Peyer's patch (tissue), 4 donors: Measurements from ENCODE around the gene LSP1. TPM values are rescaled to one million over a fixed set of nuclear protein-coding genes. Genes with fewer than 3 reads are reported as not detected.

ENCODE experiments used
- DNase-seq, 3 donors: peaks; one replicate each; pipeline ENCODE4 v3.0.0-alpha.2; 2017 to 2019
- H3K27ac ChIP-seq, 4 donors: fragments of 200-600 bp; sonication (generic); one replicate each; pipeline ENCODE4 v1.5.1; 2016 to 2019
- H3K27me3 ChIP-seq, 2 donors: fragments of 200-600 bp; sonication (generic); one replicate each; pipeline ENCODE4 v1.5.1; 2019
- H3K36me3 ChIP-seq, 3 donors: fragments of 200-600 bp; sonication (generic); one replicate each; pipeline ENCODE4 v1.5.1; 2016 to 2019
- H3K4me1 ChIP-seq, 4 donors: fragments of 200-600 bp; sonication (generic); one replicate each; pipeline ENCODE4 v1.5.1; 2016 to 2019
- H3K4me3 ChIP-seq, 4 donors: fragments of 200-600 bp; sonication (generic); 1 replicate in 3 of 4; 2 replicates in 1 of 4; pipeline ENCODE4 v1.5.1; 2016 to 2019; ENCODE audit warnings: mild to moderate bottlenecking in 1 of 4
- H3K9me3 ChIP-seq, 4 donors: fragments of 200-600 bp; sonication (generic); one replicate each; pipeline ENCODE4 v1.5.1; 2016 to 2019; ENCODE audit warnings: mild to moderate bottlenecking in 1 of 4
- POLR2A ChIP-seq, 2 donors: fragments of 450-650 bp; IDR thresholded peaks; one replicate each; pipeline ENCODE4 v1.5.1; 2017; ENCODE audit warnings: antibody characterized with exemption in 2 of 2, mild to moderate bottlenecking in 2 of 2, moderate library complexity in 2 of 2
- total RNA-seq, 4 donors: library from RNA; depleted of rRNA; stranded (reverse); fragments of >200 nt; gene quantifications; one replicate each; pipeline ENCODE4 v1.1.0, GENCODE V29; 2016
- TF ChIP-seq, protein P1 (sequence below), 6 experiments: fragments of 450-650 bp in 4 of 6; fragments of 200-600 bp in 2 of 6; sonication (generic) in 1 of 6; IDR thresholded peaks; one replicate each; pipeline ENCODE4 v1.5.1; 2017 to 2019; ENCODE audit warnings: antibody characterized with exemption in 6 of 6, mild to moderate bottlenecking in 3 of 6, moderate library complexity in 1 of 6

Gene LSP1
- total RNA-seq, 4 donors from 2014 or later = 10.6 to 175 (median 15.4) TPM

DNA sequence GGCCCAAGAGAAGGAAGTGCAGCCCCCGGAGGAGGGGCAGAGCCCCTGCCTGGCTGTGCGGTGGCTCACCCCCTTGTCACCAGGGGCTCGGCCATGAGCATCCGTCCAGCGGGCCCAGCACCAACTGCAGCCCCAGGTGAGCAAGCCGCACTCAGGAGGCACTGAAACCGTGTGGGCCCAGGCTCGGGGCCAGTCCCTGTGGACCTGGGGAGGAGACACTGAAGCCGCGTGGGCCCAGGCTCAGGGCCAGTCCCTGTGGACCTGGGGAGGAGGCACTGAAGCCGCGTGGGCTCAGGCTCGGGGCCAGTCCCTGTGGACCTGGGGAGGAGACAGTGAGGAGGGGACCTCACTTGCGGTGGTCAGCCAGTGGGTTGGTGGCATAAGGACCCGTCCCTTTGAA lies 13.9 kb downstream of the LSP1 start:
- DNase-seq = no peak
- no peak for TF ChIP-seq POLR2A (IDR thresholded peaks at IDR 0.05)
- TF ChIP-seq, protein P1, sequence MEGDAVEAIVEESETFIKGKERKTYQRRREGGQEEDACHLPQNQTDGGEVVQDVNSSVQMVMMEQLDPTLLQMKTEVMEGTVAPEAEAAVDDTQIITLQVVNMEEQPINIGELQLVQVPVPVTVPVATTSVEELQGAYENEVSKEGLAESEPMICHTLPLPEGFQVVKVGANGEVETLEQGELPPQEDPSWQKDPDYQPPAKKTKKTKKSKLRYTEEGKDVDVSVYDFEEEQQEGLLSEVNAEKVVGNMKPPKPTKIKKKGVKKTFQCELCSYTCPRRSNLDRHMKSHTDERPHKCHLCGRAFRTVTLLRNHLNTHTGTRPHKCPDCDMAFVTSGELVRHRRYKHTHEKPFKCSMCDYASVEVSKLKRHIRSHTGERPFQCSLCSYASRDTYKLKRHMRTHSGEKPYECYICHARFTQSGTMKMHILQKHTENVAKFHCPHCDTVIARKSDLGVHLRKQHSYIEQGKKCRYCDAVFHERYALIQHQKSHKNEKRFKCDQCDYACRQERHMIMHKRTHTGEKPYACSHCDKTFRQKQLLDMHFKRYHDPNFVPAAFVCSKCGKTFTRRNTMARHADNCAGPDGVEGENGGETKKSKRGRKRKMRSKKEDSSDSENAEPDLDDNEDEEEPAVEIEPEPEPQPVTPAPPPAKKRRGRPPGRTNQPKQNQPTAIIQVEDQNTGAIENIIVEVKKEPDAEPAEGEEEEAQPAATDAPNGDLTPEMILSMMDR (IDR thresholded peaks at IDR 0.05) = no peak
- no peaks in the 10 kb centered on the region for H3K36me3 ChIP-seq
- peaks cover 0 to 44% (median 22%) of the 10 kb centered on the region in 4 donors for H3K4me1 ChIP-seq
- H3K4me3 ChIP-seq = no peak overlapping the region
- no peaks in the 10 kb centered on the region for H3K9me3 ChIP-seq
- no peaks in the 10 kb centered on the region for H3K27me3 ChIP-seq
- no peak overlapping the region for H3K27ac ChIP-seq

DNA sequence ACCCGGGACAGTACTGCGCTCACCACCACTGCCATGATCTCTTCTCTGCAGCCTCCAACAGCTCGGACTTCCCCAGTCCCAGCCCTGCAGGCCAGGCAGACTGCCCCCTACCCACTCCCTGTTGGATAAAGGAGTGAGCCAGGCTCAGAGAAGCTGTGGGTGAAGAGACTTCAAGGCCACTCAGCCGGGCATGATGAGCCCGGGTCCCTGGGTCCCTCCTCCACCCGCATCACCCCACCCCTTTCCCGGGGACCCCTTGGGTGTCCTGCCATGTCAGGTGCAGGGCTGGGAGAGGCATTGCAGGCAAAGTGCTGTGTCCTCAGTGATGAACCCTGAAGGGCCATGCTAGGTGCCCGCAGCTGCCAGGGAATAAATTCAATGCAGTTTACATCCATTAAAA lies 14.5 kb downstream of the LSP1 start:
- Histone ChIP-seq H3K36me3 (no peaks in the 10 kb centered on the region), H3K27ac (no peak overlapping the region), H3K9me3 (no peaks in the 10 kb centered on the region), H3K4me3 (no peak overlapping the region), H3K4me1 (peaks cover 0 to 45% (median 22%) of the 10 kb centered on the region in 4 donors), H3K27me3 (no peaks in the 10 kb centered on the region)
- DNase-seq = no peak
- TF ChIP-seq, protein P1 (IDR thresholded peaks at IDR 0.05) = no peak
- no peak for TF ChIP-seq POLR2A (IDR thresholded peaks at IDR 0.05)

DNA sequence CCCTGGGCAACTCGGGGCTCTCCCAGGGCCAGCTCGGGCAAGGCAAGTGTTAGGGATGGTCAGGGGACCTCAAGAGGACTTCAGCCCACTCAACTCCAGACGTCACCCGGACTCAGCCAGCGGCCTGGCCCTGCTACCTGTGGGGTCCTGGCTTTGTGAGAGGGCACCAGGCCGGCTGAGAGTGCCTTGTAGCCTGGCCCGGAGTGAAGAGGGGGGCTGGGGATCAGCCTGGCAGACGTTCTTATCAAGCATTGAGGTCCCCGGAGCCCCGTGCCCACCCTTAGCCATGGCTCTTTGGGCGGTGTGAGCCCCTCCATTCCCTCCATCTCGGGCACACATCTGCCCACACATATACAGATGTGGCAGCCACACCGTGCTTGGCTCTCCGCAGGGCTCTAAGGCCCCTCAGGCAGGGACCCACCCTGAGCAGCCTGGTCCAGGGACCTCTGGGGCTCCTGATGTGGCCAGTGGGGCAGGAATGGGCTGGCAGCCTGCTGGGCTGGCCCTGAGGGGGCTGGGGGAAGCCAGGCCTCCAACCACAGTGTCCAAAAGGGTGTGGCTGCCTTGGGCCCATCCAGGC lies 15.3 kb downstream of the LSP1 start:
- Histone ChIP-seq H3K27me3 (no peaks in the 10 kb centered on the region), H3K27ac (peak overlapping the region in 3 of 4 donors; percentile 25 to 46 (median 46)), H3K4me1 (peaks cover 0 to 45% (median 21%) of the 10 kb centered on the region in 4 donors), H3K4me3 (peak overlapping the region in 1 of 4 donors; percentile 34), H3K9me3 (no peaks in the 10 kb centered on the region), H3K36me3 (no peaks in the 10 kb centered on the region)
- no peak for DNase-seq
- TF ChIP-seq POLR2A (IDR thresholded peaks at IDR 0.05) = no peak
- TF ChIP-seq, protein P1 (IDR thresholded peaks at IDR 0.05) = no peak

DNA sequence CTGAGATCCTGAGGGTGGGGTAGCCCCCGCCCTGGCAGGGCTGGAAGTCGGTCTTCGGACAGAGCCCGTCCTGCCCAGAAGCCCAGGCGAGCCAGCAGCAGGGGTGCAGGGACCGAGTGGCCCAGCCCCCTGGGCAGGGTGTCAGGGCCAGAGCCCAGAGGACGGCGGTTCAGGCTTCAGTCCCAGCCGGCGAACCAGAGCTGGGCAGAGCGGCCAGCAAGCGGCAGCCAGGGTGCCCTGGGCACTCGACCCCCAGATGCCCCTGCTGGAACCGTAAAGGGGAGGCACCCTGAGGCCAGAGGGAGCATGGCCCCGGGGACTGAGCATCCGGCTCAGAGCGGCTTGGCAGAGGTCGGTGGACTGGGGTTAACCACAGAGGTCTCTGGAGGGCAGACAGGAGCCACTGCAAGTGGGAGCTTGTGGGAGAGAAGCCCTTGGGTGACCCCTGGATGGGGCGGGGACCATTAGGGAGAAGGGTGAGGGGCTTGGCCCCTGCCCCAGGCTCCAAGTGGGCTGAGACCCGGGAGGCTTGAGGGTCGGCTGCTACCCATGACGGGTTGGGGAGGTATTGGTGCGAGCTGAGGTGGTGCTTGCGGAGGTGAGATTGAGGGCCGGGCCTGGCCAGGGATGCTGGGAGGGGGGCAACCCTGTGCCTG lies 15.9 kb downstream of the LSP1 start:
- DNase-seq = no peak
- Histone ChIP-seq H3K27me3 (no peaks in the 10 kb centered on the region), H3K27ac (peak overlapping the region in 3 of 4 donors; percentile 1 to 46 (median 46)), H3K4me3 (peak overlapping the region in 3 of 4 donors; percentile 3 to 34 (median 7)), H3K4me1 (peaks cover 0 to 45% (median 16%) of the 10 kb centered on the region in 4 donors), H3K9me3 (no peaks in the 10 kb centered on the region), H3K36me3 (no peaks in the 10 kb centered on the region)
- TF ChIP-seq POLR2A (IDR thresholded peaks at IDR 0.05) = no peak
- TF ChIP-seq, protein P1 (IDR thresholded peaks at IDR 0.05) = no peak

DNA sequence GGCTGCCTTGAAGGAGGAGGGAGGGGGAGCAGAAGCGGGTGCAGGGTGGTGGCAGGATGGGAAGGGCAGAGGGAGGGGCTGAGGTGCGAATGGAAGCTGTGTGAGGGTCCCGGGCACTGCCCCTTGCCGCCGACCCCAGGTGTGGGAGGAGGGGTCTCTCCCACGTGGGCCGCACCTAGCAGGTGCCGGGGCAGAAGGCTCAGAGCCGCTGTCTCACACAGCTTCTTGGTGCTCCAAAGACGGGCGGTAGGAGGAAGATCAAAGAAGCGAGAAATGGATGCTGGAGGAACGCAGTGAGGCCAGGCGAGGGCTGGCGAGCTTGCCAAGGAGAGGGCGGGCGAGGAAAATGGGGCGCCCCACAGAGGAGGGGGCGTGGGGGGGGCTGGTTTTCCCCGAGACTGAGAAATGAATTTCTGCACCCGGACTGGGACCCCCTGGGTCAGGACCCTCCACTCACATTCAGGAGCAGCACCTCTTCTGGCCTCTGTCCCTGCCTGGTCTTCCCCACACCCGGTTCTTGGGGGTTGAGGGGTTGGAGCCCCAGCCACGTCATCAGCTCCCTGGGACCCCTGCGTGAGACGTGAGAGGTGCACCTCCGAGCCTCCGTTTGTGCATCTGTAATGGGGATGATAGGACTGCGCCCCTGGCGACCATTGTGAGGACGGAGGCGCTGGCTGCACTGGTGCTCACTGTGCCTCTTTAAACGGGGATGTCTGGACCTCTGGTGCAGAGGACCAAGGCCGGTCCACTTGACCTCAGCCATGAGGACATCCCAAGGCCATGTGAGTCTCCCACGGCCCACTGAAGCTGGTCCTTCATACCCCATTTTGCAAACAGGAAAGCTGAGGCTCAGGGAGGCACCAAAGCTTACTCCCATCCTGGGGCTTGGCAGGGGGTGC lies 16.8 kb downstream of the LSP1 start:
- H3K27ac ChIP-seq = peak overlapping the region in 3 of 4 donors; percentile 14 to 65 (median 46)
- peaks cover 0 to 45% (median 12%) of the 10 kb centered on the region in 4 donors for H3K4me1 ChIP-seq
- H3K9me3 ChIP-seq = no peaks in the 10 kb centered on the region
- peak overlapping the region in 1 of 4 donors; percentile 34 for H3K4me3 ChIP-seq
- H3K36me3 ChIP-seq = no peaks in the 10 kb centered on the region
- DNase-seq = no peak
- H3K27me3 ChIP-seq = no peaks in the 10 kb centered on the region
- TF ChIP-seq, protein P1 (IDR thresholded peaks at IDR 0.05) = peak in 1 of 6 experiments; percentile 7
- no peak for TF ChIP-seq POLR2A (IDR thresholded peaks at IDR 0.05)
